A549 (cell line): ENCODE data around the gene CCDC71.

Source experiments
- BHLHE40 ChIP-seq: IDR thresholded peaks from 2 replicates; pipeline ENCODE4 v1.6.1; 2012; ENCODE audit warnings: low read depth, low read length, inconsistent platforms
- EP300 ChIP-seq, 2 experiments: fragments of >200 bp; sonication (Bioruptor Twin); formaldehyde crosslinking; IDR thresholded peaks; 2 replicates in 1 of 2; 3 replicates in 1 of 2; pipeline ENCODE4 v1.6.1; 2016 to 2017
- HMGXB4 ChIP-seq: fragments of 250-450 bp; sonication (Bioruptor Pico); IDR thresholded peaks from 2 replicates; pipeline ENCODE4 v1.5.0; 2021; ENCODE audit warnings: mild to moderate bottlenecking, moderate library complexity, borderline replicate concordance
- MYC ChIP-seq: IDR thresholded peaks from 2 replicates; pipeline ENCODE4 v1.6.1; 2012; ENCODE audit warnings: mild to moderate bottlenecking, inconsistent platforms, low read length, improper control_type of control experiment, borderline replicate concordance
- RFX5 ChIP-seq: fragments of 450-650 bp; IDR thresholded peaks from 2 replicates; pipeline ENCODE4 v1.7.1; 2014; ENCODE audit warnings: antibody characterized with exemption, mild to moderate bottlenecking, moderate library complexity
- USF2 ChIP-seq: fragments of 450-650 bp; IDR thresholded peaks from 2 replicates; pipeline ENCODE4 v1.6.1; 2014; ENCODE audit warnings: antibody characterized with exemption
- ZSCAN20 ChIP-seq: fragments of 250-450 bp; sonication (Bioruptor Pico); IDR thresholded peaks from 2 replicates; pipeline ENCODE4 v1.8.0; 2022; ENCODE audit warnings: mild to moderate bottlenecking, moderate library complexity

GRCh38 chr3:49119439-49119838 is 46.7 kb downstream of the CCDC71 start:
- no peak for TF ChIP-seq HMGXB4 (CRISPR knock-in tag)
- no peak for TF ChIP-seq MYC
- no peak for TF ChIP-seq RFX5
- TF ChIP-seq USF2, result no peak
- no peak for TF ChIP-seq ZSCAN20 (CRISPR knock-in tag)
- no peak for TF ChIP-seq EP300 (IDR thresholded peaks at IDR 0.05)
- no peak for TF ChIP-seq BHLHE40
